ENCODE measurements around the gene PAQR9.

DNA sequence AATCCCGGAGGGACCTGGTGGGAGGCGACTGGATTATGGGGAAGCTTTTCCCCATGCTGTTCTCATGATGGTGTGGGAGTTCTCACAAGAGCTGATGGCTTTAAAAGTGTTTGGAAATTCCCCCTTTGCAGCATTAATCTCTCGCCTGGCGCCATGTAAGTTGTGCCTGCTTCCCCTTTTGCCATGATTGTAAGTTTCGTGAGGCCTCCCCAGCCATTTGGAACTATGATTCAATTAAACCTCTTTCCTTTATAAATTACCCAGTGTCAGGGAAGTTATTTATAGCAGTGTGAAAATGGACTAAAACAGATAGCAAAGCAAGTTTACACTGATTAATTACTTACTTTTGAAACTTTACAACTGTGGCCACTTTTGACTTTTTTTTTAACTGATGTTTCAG, 27.2 kb upstream of the PAQR9 start:
- no peak for TF ChIP-seq POLR2A (IDR thresholded peaks at IDR 0.05)
- TF ChIP-seq, protein P1, sequence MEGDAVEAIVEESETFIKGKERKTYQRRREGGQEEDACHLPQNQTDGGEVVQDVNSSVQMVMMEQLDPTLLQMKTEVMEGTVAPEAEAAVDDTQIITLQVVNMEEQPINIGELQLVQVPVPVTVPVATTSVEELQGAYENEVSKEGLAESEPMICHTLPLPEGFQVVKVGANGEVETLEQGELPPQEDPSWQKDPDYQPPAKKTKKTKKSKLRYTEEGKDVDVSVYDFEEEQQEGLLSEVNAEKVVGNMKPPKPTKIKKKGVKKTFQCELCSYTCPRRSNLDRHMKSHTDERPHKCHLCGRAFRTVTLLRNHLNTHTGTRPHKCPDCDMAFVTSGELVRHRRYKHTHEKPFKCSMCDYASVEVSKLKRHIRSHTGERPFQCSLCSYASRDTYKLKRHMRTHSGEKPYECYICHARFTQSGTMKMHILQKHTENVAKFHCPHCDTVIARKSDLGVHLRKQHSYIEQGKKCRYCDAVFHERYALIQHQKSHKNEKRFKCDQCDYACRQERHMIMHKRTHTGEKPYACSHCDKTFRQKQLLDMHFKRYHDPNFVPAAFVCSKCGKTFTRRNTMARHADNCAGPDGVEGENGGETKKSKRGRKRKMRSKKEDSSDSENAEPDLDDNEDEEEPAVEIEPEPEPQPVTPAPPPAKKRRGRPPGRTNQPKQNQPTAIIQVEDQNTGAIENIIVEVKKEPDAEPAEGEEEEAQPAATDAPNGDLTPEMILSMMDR (IDR thresholded peaks at IDR 0.05) = no peak

All from thyroid gland (tissue), 4 donors.